Measurements from ENCODE around the gene SPATA2L. TPM values are rescaled to one million over a fixed set of nuclear protein-coding genes. Genes with fewer than 3 reads are reported as not detected.
"Not testable (repeated sequence)": the region's sequence is repeated elsewhere in the genome, so short reads cannot be mapped to it uniquely, and the experiment has no call there.

SPATA2L gene
- polyA plus RNA-seq, 1 donor (not counting 4 experiments of a cell fraction or from before 2014, with no cell fraction given), result 1.7 TPM

DNA sequence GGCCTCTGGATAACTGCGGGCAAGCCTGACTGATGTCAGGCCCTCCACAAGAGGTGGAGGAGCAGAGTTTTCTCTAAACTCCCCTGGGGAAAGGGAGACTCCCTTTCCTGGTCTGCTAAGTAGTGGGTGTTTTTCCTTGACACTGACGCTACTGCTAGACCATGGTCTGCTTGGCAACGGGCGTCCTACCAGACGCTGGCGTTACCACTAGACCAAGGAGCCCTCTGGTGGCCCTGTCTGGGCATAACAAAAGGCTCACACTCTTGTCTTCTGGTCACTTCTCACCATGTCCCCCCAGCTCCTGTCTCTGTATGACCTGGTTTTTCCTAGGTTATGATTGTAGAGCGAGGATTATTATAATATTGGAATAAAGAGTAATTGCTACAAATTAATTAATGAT is 34.5 kb downstream of the SPATA2L start:
- H3K27ac ChIP-seq (ENCODE audit: control insufficient read depth, insufficient read depth, low read length); H3K79me2 ChIP-seq (ENCODE audit: control insufficient read depth, insufficient read depth, low read length); FAIRE-seq: not testable (repeated sequence)

DNA sequence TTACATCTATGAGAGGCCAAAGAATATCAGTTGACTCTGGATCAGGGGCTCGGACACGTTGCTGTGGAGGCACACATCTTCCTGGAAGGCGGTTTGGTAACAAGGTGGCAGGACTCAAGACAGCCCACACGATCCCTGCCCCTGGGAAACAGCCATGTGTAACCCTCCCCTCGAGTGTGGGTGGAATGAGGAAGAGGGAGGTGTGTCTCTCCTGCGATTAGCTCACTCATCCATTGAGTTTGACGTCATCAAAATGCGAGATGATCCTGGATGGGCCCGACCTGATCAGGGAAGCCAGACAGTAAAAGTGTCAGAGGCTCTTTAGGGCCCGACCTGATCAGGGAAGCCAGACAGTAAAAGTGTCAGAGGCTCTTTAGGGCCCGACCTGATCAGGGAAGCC is 37.3 kb downstream of the SPATA2L start:
- H3K4me3 ChIP-seq (ENCODE audit: control insufficient read depth in 2 of 3, extremely low read depth in 1 of 3, insufficient read depth in 2 of 3, low read depth in 1 of 3, low read length in 3 of 3); H3K27me3 ChIP-seq (ENCODE audit: control insufficient read depth, extremely low read depth, insufficient read depth, low read length); H3K9ac ChIP-seq (ENCODE audit: control insufficient read depth, extremely low read depth, insufficient read depth, low read length); H3K9me3 ChIP-seq (ENCODE audit: control insufficient read depth, low read depth, low read length); DNase-seq (ENCODE audit: low read depth, low spot score); H4K20me1 ChIP-seq (ENCODE audit: control insufficient read depth, extremely low read depth, insufficient read depth, low read length); H3K4me2 ChIP-seq (ENCODE audit: control insufficient read depth, extremely low read depth, insufficient read depth, low read depth, low read length); H3K9me1 ChIP-seq (ENCODE audit: control insufficient read depth, extremely low read depth, insufficient read depth, low read length); H3K27ac ChIP-seq (ENCODE audit: control insufficient read depth, insufficient read depth, low read length); FAIRE-seq; H3K4me1 ChIP-seq (ENCODE audit: control insufficient read depth, extremely low read depth, insufficient read depth, low read length); dilution Hi-C loops (cut with MboI; ENCODE audit: extremely low pct_ligation_motif_present, low sequenced_read_pairs); H2AFZ ChIP-seq (ENCODE audit: control insufficient read depth, low read length): not testable (repeated sequence)
- peaks cover 13 to 25% of the 10 kb centered on the region in 2 experiments for H3K36me3 ChIP-seq (ENCODE audit: control insufficient read depth in 2 of 2, extremely low read depth in 1 of 2, insufficient read depth in 2 of 2, low read length in 2 of 2)
- peaks cover 18% of the 10 kb centered on the region for H3K79me2 ChIP-seq (ENCODE audit: control insufficient read depth, insufficient read depth, low read length)

More for the DNA sequence above, 34.5 kb downstream of the SPATA2L start:
- H3K36me3 ChIP-seq (ENCODE audit: control insufficient read depth in 2 of 2, extremely low read depth in 1 of 2, insufficient read depth in 2 of 2, low read length in 2 of 2); H3K27me3 ChIP-seq (ENCODE audit: control insufficient read depth, extremely low read depth, insufficient read depth, low read length); H3K4me3 ChIP-seq (ENCODE audit: control insufficient read depth in 2 of 3, extremely low read depth in 1 of 3, insufficient read depth in 2 of 3, low read depth in 1 of 3, low read length in 3 of 3); dilution Hi-C loops (cut with MboI; ENCODE audit: extremely low pct_ligation_motif_present, low sequenced_read_pairs); H2AFZ ChIP-seq (ENCODE audit: control insufficient read depth, low read length); H3K9ac ChIP-seq (ENCODE audit: control insufficient read depth, extremely low read depth, insufficient read depth, low read length); H3K4me2 ChIP-seq (ENCODE audit: control insufficient read depth, extremely low read depth, insufficient read depth, low read depth, low read length); H3K9me3 ChIP-seq (ENCODE audit: control insufficient read depth, low read depth, low read length); H4K20me1 ChIP-seq (ENCODE audit: control insufficient read depth, extremely low read depth, insufficient read depth, low read length); H3K9me1 ChIP-seq (ENCODE audit: control insufficient read depth, extremely low read depth, insufficient read depth, low read length); DNase-seq (ENCODE audit: low read depth, low spot score); H3K4me1 ChIP-seq (ENCODE audit: control insufficient read depth, extremely low read depth, insufficient read depth, low read length): not testable (repeated sequence)
- TF ChIP-seq, protein P1, sequence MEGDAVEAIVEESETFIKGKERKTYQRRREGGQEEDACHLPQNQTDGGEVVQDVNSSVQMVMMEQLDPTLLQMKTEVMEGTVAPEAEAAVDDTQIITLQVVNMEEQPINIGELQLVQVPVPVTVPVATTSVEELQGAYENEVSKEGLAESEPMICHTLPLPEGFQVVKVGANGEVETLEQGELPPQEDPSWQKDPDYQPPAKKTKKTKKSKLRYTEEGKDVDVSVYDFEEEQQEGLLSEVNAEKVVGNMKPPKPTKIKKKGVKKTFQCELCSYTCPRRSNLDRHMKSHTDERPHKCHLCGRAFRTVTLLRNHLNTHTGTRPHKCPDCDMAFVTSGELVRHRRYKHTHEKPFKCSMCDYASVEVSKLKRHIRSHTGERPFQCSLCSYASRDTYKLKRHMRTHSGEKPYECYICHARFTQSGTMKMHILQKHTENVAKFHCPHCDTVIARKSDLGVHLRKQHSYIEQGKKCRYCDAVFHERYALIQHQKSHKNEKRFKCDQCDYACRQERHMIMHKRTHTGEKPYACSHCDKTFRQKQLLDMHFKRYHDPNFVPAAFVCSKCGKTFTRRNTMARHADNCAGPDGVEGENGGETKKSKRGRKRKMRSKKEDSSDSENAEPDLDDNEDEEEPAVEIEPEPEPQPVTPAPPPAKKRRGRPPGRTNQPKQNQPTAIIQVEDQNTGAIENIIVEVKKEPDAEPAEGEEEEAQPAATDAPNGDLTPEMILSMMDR (optimal IDR thresholded peaks at IDR 0.05 in 1 of 3, IDR thresholded peaks at IDR 0.05 in 1 of 3, conservative IDR thresholded peaks at IDR 0.05 in 1 of 3; ENCODE audit: extremely low read depth in 1 of 3, insufficient read depth in 2 of 3, low read length in 3 of 3), result peak in 2 of 3 experiments; percentile 1 to 41

DNA sequence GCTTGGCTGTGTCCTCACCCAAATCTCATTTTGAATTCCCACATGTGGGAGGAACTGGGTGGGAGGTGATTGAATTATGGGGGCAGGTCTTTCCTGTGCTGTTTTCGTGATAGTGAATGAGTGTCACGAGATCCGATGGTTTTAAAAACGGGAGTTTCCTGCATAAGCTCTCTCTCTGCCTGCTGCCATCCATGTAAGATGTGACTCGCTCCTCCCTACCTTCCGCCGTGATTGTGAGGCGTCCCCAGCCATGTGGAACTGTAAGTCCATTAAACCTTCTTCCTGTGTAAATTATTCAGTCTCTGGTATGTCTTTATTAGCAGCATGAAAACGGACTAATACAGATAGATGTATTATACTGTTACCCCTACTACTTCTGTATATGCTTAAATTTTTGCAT is 40.3 kb downstream of the SPATA2L start:
- H3K27ac ChIP-seq (ENCODE audit: control insufficient read depth, insufficient read depth, low read length), result no peak overlapping the region
- peaks cover 13 to 25% of the 10 kb centered on the region in 2 experiments for H3K36me3 ChIP-seq (ENCODE audit: control insufficient read depth in 2 of 2, extremely low read depth in 1 of 2, insufficient read depth in 2 of 2, low read length in 2 of 2)
- peaks cover 13% of the 10 kb centered on the region for H3K4me1 ChIP-seq (ENCODE audit: control insufficient read depth, extremely low read depth, insufficient read depth, low read length)
- no peak overlapping the region for H2AFZ ChIP-seq (ENCODE audit: control insufficient read depth, low read length)
- no peak for FAIRE-seq
- DNase-seq (ENCODE audit: low read depth, low spot score), result no peak
- H3K9ac ChIP-seq (ENCODE audit: control insufficient read depth, extremely low read depth, insufficient read depth, low read length), result no peak overlapping the region
- no peaks in the 10 kb centered on the region for H3K9me1 ChIP-seq (ENCODE audit: control insufficient read depth, extremely low read depth, insufficient read depth, low read length)
- H3K27me3 ChIP-seq (ENCODE audit: control insufficient read depth, extremely low read depth, insufficient read depth, low read length), result no peaks in the 10 kb centered on the region
- H3K4me2 ChIP-seq (ENCODE audit: control insufficient read depth, extremely low read depth, insufficient read depth, low read depth, low read length), result no peak overlapping the region
- H3K4me3 ChIP-seq (ENCODE audit: control insufficient read depth in 2 of 3, extremely low read depth in 1 of 3, insufficient read depth in 2 of 3, low read depth in 1 of 3, low read length in 3 of 3), result no peak overlapping the region
- no peaks in the 10 kb centered on the region for H3K9me3 ChIP-seq (ENCODE audit: control insufficient read depth, low read depth, low read length)
- H4K20me1 ChIP-seq (ENCODE audit: control insufficient read depth, extremely low read depth, insufficient read depth, low read length), result peaks cover 3% of the 10 kb centered on the region
- peaks cover 41% of the 10 kb centered on the region for H3K79me2 ChIP-seq (ENCODE audit: control insufficient read depth, insufficient read depth, low read length)
- dilution Hi-C loops (cut with MboI; ENCODE audit: extremely low pct_ligation_motif_present, low sequenced_read_pairs), result no loop called here
- no peak for TF ChIP-seq EZH2 (IDR thresholded peaks at IDR 0.05; ENCODE audit: low read length)
- TF ChIP-seq, protein P1 (optimal IDR thresholded peaks at IDR 0.05 in 1 of 3, IDR thresholded peaks at IDR 0.05 in 1 of 3, conservative IDR thresholded peaks at IDR 0.05 in 1 of 3; ENCODE audit: extremely low read depth in 1 of 3, insufficient read depth in 2 of 3, low read length in 3 of 3), result no peak
